Lower leg skin (tissue), 4 donors: ENCODE results near the gene MYH7. TPM values are rescaled to one million over a fixed set of nuclear protein-coding genes. Genes with fewer than 3 reads are reported as not detected.

Experiments used
- DNase-seq, 2 donors: peaks; one replicate each; pipeline ENCODE4 v3.0.0-alpha.2; 2019; ENCODE audit warnings: low spot score in 2 of 2
- H3K4me3 ChIP-seq: fragments of 200-600 bp; sonication (generic); 2 replicates; pipeline ENCODE4 v1.5.1; 2017; ENCODE audit warnings: mild to moderate bottlenecking, low read depth; ENCODE audit not compliant: poor library complexity, severe bottlenecking
- POLR2A ChIP-seq, 2 donors: fragments of 450-650 bp; IDR thresholded peaks; one replicate each; pipeline ENCODE4 v1.6.1; 2016 to 2017; ENCODE audit warnings: antibody characterized with exemption in 2 of 2, mild to moderate bottlenecking in 1 of 2, moderate library complexity in 1 of 2
- WGBS, 2 donors: methylation state at CpG; one replicate each; pipeline ENCODE4 v1.1.5; 2018; 5-methylcytosine and 5-hydroxymethylcytosine counted together
- intact Hi-C: fragments of 100-400 bp; cut with DNase I; formaldehyde crosslinking; loops from one replicate; pipeline ENCODE4 v1.15.0; 2023; ENCODE audit warnings: low total_unique reads
- total RNA-seq, 4 donors: library from RNA; depleted of rRNA; stranded (reverse); fragments of >200 nt; gene quantifications; one replicate each; pipeline ENCODE4 v1.1.0, GENCODE V29; 2016
- TF ChIP-seq, protein P1 (sequence below), 3 donors: fragments of 450-650 bp; IDR thresholded peaks; one replicate each; pipeline ENCODE4 v1.5.1; 2016; ENCODE audit warnings: antibody characterized with exemption in 3 of 3, mild to moderate bottlenecking in 3 of 3, moderate library complexity in 2 of 3

The MYH7 gene
- total RNA-seq, 4 donors from 2014 or later, result 0.06 to 0.13 (median 0.08) TPM; not detected in 1

DNA sequence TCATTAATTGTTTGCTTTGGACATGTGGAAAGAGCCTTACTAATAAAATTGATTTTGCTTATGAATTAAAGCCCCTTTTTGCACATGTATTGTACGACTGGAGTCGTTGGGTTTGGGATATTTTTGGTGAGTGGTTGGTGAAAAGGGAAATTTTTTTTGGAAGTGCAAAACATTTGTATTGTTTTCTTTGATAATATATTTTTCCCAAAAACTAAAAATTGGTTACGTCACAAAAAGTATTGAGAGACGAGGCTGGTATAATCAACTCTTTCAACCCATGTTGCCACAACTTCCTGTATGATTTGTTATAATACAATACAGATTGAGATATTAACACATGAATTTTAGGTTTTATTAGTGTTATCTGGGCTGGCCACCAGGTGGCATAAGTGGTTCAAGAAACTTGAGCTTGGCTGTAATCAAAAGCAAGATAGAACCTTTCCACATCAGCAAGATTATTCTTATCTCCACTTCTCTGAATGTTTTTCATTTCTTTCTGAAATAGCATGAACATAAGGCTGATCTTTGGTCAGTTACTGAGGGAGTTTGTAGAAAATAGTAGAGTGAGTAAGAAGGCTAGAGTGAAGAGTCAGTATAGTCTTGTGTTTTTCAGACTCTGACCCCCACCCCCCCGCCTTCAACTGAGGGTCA lies 42.8 kb upstream of the MYH7 start:
- DNase-seq, result peak in 1 of 2 donors; percentile 49
- intact Hi-C loops, result loop anchor here (5.0 to 10.0 kb wide), 2 partner anchors 79 to 153 kb away; partner anchors contain the start of genes PABPN1 and THTPA
- no peak overlapping the region for H3K4me3 ChIP-seq
- no peak for TF ChIP-seq POLR2A (IDR thresholded peaks at IDR 0.05)
- TF ChIP-seq, protein P1, sequence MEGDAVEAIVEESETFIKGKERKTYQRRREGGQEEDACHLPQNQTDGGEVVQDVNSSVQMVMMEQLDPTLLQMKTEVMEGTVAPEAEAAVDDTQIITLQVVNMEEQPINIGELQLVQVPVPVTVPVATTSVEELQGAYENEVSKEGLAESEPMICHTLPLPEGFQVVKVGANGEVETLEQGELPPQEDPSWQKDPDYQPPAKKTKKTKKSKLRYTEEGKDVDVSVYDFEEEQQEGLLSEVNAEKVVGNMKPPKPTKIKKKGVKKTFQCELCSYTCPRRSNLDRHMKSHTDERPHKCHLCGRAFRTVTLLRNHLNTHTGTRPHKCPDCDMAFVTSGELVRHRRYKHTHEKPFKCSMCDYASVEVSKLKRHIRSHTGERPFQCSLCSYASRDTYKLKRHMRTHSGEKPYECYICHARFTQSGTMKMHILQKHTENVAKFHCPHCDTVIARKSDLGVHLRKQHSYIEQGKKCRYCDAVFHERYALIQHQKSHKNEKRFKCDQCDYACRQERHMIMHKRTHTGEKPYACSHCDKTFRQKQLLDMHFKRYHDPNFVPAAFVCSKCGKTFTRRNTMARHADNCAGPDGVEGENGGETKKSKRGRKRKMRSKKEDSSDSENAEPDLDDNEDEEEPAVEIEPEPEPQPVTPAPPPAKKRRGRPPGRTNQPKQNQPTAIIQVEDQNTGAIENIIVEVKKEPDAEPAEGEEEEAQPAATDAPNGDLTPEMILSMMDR (IDR thresholded peaks at IDR 0.05), result no peak
- 26 to 33% methylated on average over 5 of the region's 5 CpGs for WGBS, 2 donors

DNA sequence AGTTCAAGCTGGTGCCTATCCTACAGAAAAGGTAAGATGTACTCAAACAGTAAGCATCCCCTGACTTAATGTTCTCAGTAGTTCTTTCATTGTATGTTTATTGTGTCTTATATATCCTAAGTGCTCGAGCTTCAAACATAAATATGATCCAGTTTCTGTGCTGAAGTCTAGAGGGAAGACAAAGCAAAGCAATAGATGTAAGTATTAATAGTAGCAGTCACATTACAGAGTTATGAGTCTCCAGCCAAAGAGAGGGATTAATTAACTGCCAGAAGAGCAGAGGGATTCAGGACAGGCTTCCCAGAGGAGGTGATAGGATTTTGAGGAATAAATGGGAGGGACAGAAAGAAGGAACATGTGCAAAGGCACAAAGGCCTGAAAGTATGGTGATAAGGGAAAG lies 35.5 kb upstream of the MYH7 start:
- WGBS, 2 donors, result 79 to 80% methylated on average over 1 of the region's 1 CpG

DNA sequence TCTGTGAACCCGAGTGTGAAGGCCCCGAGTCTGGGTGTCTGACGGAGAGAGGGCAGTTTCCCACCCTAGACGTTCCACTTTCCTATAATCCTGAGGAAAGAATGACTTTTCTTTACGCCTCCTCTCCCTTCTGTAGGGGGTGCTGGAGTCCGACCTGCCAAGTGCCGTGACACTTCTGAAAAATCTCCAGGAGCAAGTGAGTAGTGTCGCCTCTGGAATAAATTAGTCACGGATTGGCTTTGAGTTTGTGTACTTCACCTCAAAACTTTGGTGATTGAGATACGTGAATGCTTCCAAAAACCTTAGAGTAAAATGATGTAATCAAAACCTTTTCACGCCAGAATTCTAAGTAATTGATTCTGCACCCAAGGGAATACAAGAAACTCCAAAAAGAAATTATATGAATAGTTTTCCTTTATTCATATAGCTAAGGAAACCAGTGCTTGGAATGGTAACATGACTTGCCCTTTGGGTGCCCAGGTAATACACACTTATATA lies 34.5 kb upstream of the MYH7 start:
- TF ChIP-seq, protein P1 (IDR thresholded peaks at IDR 0.05), result no peak
- TF ChIP-seq POLR2A (IDR thresholded peaks at IDR 0.05), result no peak
- no peak for DNase-seq
- intact Hi-C loops, result loop anchor here (10.0 kb wide), 1 partner anchor 145 kb away; the partner anchor contains the start of gene PABPN1
- H3K4me3 ChIP-seq, result peak overlapping the region; percentile 91
- 2 to 4% methylated on average over 11 of the region's 11 CpGs for WGBS, 2 donors

More for the DNA sequence above, 35.5 kb upstream of the MYH7 start:
- intact Hi-C loops, result loop anchor here (10.0 kb wide), 1 partner anchor 146 kb away; the partner anchor contains the start of gene PABPN1
- DNase-seq, result no peak
- H3K4me3 ChIP-seq, result no peak overlapping the region
- TF ChIP-seq POLR2A (IDR thresholded peaks at IDR 0.05), result no peak

DNA sequence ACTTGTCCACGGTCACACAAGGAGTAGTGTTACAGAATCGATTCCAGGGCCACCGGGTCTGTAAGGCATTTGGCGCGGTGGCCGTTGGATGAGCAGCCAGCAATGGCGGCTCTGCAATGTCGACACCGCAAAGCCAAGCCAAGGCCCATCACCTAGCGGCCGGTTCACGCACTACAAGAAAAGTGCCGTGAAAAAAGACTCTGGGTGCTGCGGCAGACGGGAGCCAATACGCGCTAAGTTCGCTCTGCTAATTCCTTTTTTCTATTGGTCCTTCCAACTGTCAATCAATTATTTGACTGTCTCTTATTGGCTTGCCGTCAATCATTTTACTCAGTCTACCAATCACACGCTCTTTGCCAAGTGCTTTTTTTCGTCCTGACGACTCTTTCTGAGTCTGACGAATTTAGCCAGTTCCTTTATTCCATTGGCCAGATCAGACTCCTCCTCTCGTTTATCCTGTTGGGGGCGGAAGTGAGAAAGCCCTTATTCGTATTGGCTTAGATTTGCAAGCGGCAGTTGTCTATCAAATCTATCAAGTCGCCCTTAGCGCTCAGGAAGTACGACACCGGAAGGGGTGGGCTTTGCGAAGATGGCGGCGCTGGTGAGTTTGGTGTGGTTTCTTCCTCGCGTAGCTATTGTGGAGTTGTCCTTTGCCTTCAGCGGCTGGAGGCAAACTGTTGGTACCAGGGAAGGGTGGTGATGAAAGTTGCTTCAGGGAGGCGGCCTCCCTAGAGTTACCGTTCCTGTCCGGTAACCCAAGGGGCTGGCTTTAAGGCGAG lies 33.9 kb upstream of the MYH7 start, which contains the start of gene NGDN:
NGDN (plus strand) TSS at position 577 of the 779 bp plus-strand sequence; CDS start at position 590, 13 bp downstream.
- peak; percentile 98 to 99 for DNase-seq
- 2% methylated on average over 41 of the region's 41 CpGs for WGBS, 2 donors
- H3K4me3 ChIP-seq, result peak within 1 kb of the TSS; percentile 91
- intact Hi-C loops, result no loop called here
- TF ChIP-seq, protein P1 (IDR thresholded peaks at IDR 0.05), result peak in 1 of 3 donors; percentile 88
- TF ChIP-seq POLR2A (IDR thresholded peaks at IDR 0.05), result peak in 1 of 2 donors; percentile 70

DNA sequence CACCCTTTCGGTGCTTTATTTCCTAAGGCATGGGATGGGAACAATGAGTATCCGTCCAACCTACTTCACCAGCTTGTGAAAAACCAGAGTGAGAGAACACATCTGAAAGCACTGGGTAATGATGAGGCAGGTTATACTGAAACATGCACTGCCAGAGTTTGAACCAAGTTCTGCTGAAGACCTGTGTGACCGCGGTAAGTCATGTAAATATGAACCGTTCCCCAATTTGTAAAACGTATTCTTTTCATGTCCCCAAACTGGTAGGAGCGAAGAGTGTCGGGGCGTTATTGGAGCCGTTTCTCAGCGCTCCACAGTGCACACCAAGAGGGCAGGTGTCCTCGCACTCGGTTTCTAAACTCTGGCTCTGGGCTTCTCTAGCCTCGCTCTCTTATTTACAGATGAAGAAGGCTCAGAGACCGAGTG lies 33.3 kb upstream of the MYH7 start:
- H3K4me3 ChIP-seq, result no peak overlapping the region
- 75 to 79% methylated on average over 15 of the region's 15 CpGs for WGBS, 2 donors
- TF ChIP-seq, protein P1 (IDR thresholded peaks at IDR 0.05), result no peak
- TF ChIP-seq POLR2A (IDR thresholded peaks at IDR 0.05), result no peak
- intact Hi-C loops, result no loop called here
- no peak for DNase-seq

DNA sequence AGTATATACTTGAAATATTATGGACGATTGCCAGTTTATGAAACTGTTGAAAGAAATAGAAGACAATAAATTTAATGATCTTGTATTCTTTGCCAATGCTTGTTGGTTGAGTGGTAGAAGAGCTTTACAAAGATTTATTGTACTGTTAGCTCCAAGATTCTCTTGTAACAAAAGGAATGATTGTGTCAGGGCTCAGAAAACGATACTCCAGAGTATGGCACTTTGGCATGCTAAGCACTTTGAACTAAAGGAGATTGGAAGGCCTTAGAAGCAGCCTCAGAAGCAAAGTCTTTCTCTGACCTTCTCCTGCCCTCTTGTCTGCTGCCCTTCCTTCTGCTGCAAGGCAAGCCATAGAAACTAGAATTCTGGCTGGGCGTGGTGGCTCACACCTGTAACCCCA lies 29.8 kb upstream of the MYH7 start:
- 68 to 70% methylated on average over 3 of the region's 3 CpGs for WGBS, 2 donors
- DNase-seq, result no peak
- intact Hi-C loops, result no loop called here
- no peak overlapping the region for H3K4me3 ChIP-seq
- TF ChIP-seq POLR2A (IDR thresholded peaks at IDR 0.05), result no peak
- TF ChIP-seq, protein P1 (IDR thresholded peaks at IDR 0.05), result no peak
